ENCODE results near the gene EPB41. TPM values are rescaled to one million over a fixed set of nuclear protein-coding genes. Genes with fewer than 3 reads are reported as not detected.

Gene EPB41
- 13.2 and 16.9 TPM in 2 replicates for total RNA-seq

DNA sequence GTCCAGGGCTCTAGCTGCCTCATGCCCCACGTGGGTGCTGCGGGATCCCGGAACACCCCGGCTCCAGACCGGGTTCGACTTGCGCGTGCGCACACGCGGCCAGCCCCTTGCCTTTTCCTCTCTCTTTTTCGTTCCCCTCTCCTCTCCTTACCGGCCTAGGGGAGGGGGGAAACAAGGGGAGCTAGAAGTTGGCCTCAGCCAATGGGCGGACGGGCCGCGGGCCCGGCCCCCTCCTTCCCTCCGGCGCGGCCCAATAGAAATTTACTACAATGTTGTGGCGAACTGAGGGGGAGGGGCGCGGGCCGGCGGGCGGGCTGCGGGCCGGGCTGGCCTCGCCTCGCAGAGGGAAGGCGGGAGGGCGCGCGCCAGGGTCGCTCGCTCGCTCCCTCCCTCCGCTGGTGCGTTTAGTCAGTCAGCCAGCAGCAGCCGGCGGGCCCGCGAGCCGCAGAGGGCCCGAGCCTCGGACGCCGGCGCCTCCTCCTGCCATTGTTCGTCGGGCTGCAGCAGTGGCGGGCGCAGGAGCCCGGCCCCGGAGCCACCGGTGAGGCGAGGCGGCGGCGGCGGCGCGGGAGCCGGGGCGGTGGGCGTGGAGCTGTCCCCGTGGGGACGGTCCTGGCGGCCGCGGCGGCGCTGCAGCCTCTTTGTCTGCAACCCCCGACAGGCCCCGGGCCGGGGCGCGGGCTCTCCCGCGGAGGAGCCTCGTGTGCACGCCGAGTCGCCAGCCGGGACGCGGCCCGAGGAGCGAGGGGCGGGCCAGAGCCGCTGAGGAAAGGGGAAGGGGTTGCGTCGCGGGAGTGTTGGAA lies at the start of gene EPB41:
TSS of gene EPB41 (plus strand) at position 342 of the 803 bp plus-strand sequence. CDS start 72,869 bp downstream, outside the sequence.

GRCh38 chr1:29123887-29124365 lies 209.6 kb downstream of the EPB41 start, which contains the start of gene TMEM200B:
Gene TMEM200B (minus strand): TSS chr1:29123903. CDS start chr1:29121828, 2,075 bp downstream.

Small RNA genes within 50 kb of the gene (small RNA-seq; reads per million reads assigned to genes)
- not detected for gene RF00017
- not detected for gene RF00019

Other genes with a start within 250 kb of the EPB41 start
- 12.1 and 13.0 TPM in 2 replicates for gene GMEB1, start 245.8 kb upstream of the EPB41 start, total RNA-seq
- 73.0 and 82.3 TPM in 2 replicates for gene YTHDF2, start 177.6 kb upstream of the EPB41 start, total RNA-seq
- under 0.01 TPM in 1 of 2 replicates, not detected in the other for gene OPRD1, start 102.4 kb upstream of the EPB41 start, total RNA-seq
- gene TMEM200B, start 209.3 kb downstream of the EPB41 start, total RNA-seq, result 28.6 and 31.3 TPM in 2 replicates